Stimulated activated naive CD8-positive, alpha-beta T cell treated with anti-CD3 and anti-CD28 coated beads, Interleukin-15, Interleukin-2, amounts not matched to agents 100 ng/mL and 50 ng/mL, for 24 hours (primary cell): ENCODE measurements around the gene KLHL17.
A peak's percentile ranks its signal among the peaks of the same experiment; 100 is the strongest.

Experiments
- H3K27ac Mint-ChIP-seq: one replicate; pipeline ENCODE4 v1.8.0; 2021; ENCODE audit warnings: mild to moderate bottlenecking, mixed read lengths
- H3K27me3 Mint-ChIP-seq: one replicate; pipeline ENCODE4 v1.8.0; 2021; ENCODE audit warnings: mixed read lengths
- H3K36me3 Mint-ChIP-seq: one replicate; pipeline ENCODE4 v1.8.0; 2021; ENCODE audit warnings: low read depth, mixed read lengths
- H3K4me1 Mint-ChIP-seq: one replicate; pipeline ENCODE4 v1.8.0; 2021; ENCODE audit warnings: low read depth, mixed read lengths
- H3K4me3 Mint-ChIP-seq: one replicate; pipeline ENCODE4 v1.8.0; 2021; ENCODE audit warnings: mild to moderate bottlenecking, mixed read lengths
- H3K9me3 Mint-ChIP-seq: one replicate; pipeline ENCODE4 v1.8.0; 2021; ENCODE audit warnings: mixed read lengths

KLHL17 gene

DNA sequence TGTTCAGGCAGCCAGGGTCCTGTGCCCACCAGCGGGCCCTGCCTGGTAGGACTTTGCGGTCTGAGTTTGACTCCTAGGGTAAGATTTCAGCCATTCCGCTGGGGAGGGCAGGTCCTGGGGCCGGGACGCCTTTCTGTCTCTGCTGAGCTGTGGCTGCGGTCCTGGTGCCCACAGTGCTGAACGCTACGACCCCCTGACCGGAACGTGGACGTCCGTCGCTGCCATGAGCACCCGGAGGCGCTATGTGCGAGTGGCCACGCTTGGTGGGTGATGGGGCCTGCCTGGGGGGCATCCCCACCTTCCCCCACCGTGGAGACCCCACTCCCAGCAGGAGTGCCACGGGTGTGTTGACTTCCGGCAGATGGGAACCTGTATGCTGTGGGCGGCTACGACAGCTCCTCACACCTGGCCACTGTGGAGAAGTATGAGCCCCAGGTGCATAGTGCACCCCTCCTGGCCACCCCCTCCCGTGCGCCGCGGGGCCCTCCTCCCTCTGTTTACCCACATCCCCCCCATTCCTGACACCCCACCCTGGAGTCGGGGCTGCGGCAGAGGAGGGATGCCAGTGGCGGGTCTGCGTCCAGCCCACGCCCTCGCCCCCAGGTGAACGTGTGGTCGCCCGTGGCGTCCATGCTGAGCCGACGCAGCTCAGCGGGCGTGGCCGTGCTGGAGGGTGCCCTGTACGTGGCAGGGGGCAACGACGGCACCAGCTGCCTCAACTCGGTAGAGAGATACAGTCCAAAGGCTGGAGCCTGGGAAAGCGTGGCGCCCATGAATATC lies 3.6 kb downstream of the KLHL17 start:
- Mint-ChIP-seq H3K36me3 (peaks cover 4% of the 10 kb centered on the region), H3K27me3 (peaks cover 4% of the 10 kb centered on the region), H3K27ac (no peak overlapping the region), H3K4me3 (no peak overlapping the region), H3K4me1 (peaks cover 20% of the 10 kb centered on the region), H3K9me3 (no peaks in the 10 kb centered on the region)

DNA sequence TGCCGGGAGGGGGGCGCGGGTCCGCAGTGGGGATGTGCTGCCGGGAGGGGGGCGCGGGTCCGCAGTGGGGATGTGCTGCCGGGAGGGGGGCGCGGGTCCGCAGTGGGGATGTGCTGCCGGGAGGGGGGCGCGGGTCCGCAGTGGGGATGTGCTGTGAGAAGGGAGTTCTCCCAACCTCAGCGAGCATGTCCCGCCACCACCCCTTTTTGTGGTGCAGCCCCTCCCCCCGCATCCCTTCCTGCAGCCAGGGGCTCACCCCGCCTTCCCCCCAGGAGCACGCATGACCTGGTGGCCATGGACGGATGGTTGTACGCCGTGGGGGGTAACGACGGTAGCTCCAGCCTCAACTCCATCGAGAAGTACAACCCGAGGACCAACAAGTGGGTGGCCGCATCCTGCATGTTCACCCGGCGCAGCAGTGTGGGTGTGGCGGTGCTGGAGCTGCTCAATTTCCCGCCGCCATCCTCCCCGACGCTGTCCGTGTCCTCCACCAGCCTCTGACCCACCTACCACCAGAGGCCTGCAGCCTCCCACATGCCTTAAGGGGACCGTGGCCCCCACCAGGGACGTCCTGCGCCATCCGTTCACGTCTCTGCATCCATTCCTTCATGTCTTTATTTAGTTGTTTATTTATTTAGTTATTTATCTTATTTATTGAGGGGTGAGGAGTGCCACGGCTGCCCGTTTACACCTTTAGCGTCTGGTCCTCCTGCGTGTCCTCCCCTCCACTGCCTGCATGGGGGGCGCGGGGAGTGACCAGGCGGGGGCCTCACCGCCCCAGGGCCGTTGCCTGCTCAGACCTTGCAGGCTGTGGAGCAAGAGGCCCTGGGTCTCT lies 4.5 kb downstream of the KLHL17 start:
- Mint-ChIP-seq H3K27me3 (peaks cover 12% of the 10 kb centered on the region), H3K9me3 (no peaks in the 10 kb centered on the region), H3K4me3 (no peak overlapping the region), H3K4me1 (peaks cover 20% of the 10 kb centered on the region), H3K27ac (no peak overlapping the region), H3K36me3 (peaks cover 4% of the 10 kb centered on the region)

DNA sequence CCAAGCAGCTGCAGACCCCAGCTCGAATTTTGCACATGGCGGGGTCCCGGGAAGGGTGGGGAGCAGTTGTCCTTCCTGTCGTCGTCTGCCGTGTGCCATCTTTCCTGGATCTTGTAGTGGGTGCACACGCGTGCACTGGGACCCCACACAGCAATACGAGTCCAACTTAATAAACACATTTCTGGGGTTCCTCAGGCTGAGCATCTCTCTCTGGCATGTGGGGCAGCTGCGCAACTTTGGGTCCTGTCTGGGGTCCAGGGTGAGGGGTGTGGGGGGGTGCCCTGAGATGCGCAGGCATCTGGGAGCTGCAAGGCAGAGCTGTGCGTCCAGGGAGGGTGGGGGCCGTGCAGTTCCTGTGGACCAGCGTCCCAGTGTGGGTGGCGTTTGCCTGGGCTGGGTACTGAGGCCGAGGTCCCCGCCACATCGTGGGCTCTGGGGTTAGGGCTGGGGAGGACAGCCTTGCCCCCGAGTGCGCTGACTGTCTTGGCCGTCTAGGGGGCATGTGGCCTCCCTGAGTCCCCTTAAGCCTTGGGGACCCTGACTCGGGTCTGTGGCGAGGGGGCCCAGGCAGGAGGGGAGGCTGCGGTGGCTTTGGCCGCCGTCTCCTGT lies 5.2 kb downstream of the KLHL17 start:
- no peak overlapping the region for H3K27ac Mint-ChIP-seq
- H3K4me3 Mint-ChIP-seq: peak overlapping the region; percentile 37
- peaks cover 20% of the 10 kb centered on the region for H3K4me1 Mint-ChIP-seq
- H3K36me3 Mint-ChIP-seq: peaks cover 4% of the 10 kb centered on the region
- no peaks in the 10 kb centered on the region for H3K9me3 Mint-ChIP-seq
- H3K27me3 Mint-ChIP-seq: peaks cover 12% of the 10 kb centered on the region

DNA sequence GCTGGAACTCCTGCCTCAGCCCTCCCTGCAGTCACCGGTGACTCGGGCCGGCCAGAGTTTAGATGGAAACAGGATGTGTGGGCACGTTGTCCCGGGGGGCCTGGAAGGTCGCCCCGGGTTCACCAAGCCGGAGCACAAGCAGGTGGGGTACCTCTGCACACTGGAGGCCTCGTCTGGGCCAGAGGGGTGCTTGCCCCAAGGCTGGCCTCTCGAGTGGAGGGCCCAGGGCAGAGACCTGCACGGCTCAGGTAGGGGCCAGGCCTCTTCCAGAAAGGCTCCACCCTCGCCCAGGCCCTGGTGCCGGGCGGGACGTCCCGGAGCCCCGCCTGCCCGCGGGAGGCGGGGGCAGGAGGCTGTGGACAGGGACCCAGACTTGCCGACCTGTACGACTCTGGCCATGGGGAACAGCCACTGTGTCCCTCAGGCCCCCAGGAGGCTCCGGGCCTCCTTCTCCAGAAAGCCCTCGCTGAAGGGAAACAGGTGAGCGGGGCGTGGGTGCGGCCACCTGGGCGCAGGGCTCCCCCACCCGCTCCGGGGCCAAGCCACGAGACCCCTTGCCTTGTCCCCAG lies 5.8 kb downstream of the KLHL17 start, which contains the start of gene PLEKHN1:
PLEKHN1 (plus strand) TSS at position 348 of the 569 bp plus-strand sequence; CDS start at position 398, 50 bp downstream.
- Mint-ChIP-seq H3K9me3 (no peaks in the 10 kb centered on the region), H3K4me3 (peak within 1 kb of the TSS; percentile 81), H3K27ac (peak within 1 kb of the TSS; percentile 67), H3K27me3 (peaks cover 12% of the 10 kb centered on the region), H3K4me1 (peaks cover 20% of the 10 kb centered on the region), H3K36me3 (peaks cover 4% of the 10 kb centered on the region)

DNA sequence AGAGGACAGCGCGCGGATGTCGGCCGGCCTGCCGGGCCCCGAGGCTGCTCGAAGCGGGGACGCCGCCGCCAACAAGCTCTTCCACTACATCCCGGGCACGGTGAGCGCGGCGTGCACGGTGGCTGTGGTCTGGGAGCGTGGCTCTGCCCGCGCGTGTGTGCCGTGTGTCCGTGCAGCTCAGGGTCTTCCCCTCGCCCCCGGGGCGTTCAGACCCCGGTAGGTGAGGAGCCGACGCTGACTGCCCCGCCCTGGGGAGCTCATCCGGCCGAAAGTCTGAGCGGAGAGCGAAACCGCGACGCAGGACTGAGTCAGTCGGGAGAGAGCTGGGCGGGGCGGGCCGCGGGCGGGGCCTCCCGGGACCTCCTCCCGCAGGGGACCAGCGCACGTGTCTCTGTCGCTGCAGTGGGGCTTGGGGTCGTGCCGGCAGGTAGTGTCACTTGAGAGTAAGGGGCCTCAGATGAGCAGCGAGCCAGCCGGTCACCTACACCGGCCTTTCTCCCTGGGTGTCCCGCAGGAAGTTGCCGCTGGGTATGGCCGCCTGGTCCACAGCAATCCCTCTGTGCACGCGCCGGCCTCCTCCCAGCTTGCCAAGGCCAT lies 6.4 kb downstream of the KLHL17 start:
- H3K36me3 Mint-ChIP-seq: peaks cover 4% of the 10 kb centered on the region
- peak overlapping the region; percentile 67 for H3K27ac Mint-ChIP-seq
- peak overlapping the region; percentile 81 for H3K4me3 Mint-ChIP-seq
- peaks cover 17% of the 10 kb centered on the region for H3K4me1 Mint-ChIP-seq
- peaks cover 12% of the 10 kb centered on the region for H3K27me3 Mint-ChIP-seq
- no peaks in the 10 kb centered on the region for H3K9me3 Mint-ChIP-seq

DNA sequence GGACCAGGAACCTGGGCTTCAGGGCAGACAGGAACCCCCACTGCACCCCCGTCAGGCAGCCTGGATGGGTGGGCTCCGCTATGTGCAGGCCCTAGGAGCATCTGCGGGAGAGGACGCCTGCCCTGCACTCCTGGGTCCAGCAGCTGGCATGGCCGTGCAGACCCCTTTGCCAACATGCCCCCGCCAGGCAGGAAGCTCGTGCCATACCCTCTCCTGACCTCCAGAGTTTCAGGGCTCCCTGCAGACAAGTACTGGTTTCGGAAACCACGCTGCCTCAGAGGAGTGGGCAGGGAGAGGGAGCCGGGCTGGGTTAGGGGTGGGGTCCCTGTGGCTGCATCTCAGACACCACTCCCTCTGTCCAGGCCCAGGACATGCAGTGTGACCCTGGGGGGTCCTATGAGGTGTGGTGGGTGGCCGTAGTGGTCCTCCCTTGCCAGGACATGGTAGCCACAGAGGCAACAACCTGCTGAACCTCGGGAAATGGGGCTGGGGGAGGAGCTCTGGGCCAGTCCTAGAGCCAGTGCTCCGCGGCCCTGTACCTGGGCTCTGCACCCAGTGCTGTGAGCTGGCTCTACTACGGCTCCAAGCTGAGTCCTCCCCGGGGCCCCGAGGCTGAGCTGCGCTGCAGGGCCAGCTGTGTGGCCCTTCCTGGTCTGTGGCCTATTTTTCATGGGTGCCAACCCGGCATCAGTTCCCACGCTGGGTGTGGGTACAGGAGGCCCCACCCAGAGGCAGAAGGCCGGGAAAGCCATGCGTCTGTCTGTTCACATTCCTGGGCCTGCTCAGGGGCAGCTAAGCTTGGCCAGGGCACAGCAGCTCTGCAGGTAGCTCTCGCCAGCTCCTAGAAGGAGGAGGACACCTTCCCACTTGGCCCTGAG lies 7.3 kb downstream of the KLHL17 start:
- Mint-ChIP-seq H3K27me3 (peaks cover 12% of the 10 kb centered on the region), H3K9me3 (no peaks in the 10 kb centered on the region), H3K4me3 (no peak overlapping the region), H3K4me1 (peaks cover 17% of the 10 kb centered on the region), H3K36me3 (peaks cover 4% of the 10 kb centered on the region), H3K27ac (no peak overlapping the region)

DNA sequence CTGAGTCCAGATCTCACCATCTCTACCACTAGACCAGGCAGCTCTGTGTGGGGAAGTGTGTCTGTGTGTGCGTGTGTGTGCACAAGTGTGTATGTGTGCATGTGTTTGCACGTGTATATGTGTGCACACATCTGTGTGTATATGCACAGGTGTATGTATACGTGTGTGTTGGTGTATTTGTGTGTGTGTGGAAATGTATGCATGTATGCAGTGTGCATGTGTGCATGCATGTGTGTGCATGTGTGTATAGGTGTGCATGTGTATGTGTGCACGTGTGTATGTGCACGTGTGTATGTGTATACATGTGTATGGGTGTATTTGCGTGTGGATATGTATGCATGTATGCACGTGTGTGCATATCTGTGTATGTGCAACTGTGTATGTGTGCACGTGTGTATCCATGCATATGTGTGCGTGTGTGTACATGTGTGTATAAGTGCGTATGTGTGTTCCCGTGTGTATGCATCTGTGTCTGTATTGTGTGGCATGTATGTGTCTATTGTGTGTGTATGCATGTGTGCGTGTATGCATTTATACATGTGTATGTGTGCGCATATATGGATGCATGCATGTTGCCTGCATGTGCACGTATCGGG lies 9.0 kb downstream of the KLHL17 start:
- H3K27me3 Mint-ChIP-seq: peaks cover 12% of the 10 kb centered on the region
- peaks cover 4% of the 10 kb centered on the region for H3K36me3 Mint-ChIP-seq
- H3K27ac Mint-ChIP-seq: peak overlapping the region; percentile 32
- H3K4me3 Mint-ChIP-seq: no peak overlapping the region
- no peaks in the 10 kb centered on the region for H3K9me3 Mint-ChIP-seq
- peaks cover 17% of the 10 kb centered on the region for H3K4me1 Mint-ChIP-seq

DNA sequence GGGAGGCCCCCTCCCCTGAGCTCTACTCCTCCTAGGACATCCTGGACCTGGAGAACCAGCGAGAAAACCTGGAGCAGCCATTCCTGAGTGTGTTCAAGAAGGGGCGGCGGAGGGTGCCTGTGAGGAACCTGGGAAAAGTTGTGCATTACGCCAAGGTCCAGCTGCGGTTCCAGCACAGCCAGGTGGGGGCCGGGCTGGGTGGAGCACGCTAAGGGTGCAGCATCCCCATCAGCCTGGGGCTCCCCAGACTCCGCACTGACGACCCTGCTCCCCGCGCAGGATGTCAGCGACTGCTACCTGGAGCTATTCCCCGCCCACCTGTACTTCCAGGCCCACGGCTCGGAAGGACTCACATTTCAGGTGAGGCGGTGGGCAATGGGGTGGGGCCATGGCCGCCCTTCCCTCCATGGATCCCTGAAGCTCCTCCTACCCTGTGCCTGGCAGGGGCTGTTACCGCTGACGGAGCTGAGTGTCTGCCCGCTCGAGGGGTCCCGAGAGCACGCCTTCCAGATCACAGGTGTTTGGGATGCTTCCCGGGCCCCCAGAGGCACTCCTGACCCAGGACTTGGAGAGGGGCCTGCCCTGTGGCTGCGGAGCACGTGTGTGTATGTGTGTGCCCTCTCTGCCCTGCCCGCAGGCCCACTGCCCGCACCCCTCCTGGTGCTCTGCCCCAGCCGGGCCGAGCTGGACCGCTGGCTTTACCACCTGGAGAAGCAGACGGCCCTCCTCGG lies 10.0 kb downstream of the KLHL17 start:
- H3K27me3 Mint-ChIP-seq: peaks cover 16% of the 10 kb centered on the region
- no peak overlapping the region for H3K27ac Mint-ChIP-seq
- no peaks in the 10 kb centered on the region for H3K9me3 Mint-ChIP-seq
- no peak overlapping the region for H3K4me3 Mint-ChIP-seq
- H3K4me1 Mint-ChIP-seq: peaks cover 16% of the 10 kb centered on the region
- no peaks in the 10 kb centered on the region for H3K36me3 Mint-ChIP-seq

DNA sequence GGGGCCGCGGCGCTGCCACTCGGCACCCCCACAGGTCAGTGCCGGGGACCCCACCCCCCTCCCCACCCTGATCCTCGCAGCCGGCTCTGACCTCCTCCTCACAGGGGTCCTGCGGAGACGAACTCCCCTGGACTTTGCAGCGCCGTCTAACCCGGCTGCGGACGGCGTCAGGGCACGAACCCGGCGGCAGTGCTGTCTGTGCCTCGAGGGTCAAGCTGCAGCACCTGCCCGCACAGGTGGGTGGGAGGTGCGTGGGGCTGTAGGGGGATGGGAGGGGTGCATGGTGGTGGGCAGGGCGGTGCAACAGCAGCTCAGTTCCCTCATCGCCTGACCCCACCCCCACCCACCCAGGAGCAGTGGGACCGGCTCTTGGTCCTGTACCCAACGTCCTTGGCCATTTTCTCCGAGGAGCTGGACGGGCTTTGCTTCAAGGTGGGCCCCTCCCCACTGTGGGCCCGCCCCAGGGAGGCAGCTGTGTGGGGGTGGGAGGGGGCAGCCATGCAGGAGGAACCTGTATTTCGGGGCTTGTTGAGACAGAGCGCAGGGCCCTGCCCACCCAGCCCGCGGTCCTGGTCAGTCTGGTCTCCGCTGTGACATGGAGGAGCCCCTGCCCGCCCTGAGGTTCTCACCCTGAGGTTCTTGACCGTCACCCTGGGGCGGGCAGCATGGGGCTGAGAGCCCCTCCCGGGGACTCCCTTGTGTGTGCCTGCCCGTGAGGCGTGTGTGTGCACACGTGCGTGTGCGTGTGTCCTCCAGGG lies 10.8 kb downstream of the KLHL17 start:
- Mint-ChIP-seq H3K36me3 (no peaks in the 10 kb centered on the region), H3K27me3 (peaks cover 22% of the 10 kb centered on the region), H3K4me1 (peaks cover 9% of the 10 kb centered on the region), H3K4me3 (no peak overlapping the region), H3K9me3 (no peaks in the 10 kb centered on the region), H3K27ac (no peak overlapping the region)

DNA sequence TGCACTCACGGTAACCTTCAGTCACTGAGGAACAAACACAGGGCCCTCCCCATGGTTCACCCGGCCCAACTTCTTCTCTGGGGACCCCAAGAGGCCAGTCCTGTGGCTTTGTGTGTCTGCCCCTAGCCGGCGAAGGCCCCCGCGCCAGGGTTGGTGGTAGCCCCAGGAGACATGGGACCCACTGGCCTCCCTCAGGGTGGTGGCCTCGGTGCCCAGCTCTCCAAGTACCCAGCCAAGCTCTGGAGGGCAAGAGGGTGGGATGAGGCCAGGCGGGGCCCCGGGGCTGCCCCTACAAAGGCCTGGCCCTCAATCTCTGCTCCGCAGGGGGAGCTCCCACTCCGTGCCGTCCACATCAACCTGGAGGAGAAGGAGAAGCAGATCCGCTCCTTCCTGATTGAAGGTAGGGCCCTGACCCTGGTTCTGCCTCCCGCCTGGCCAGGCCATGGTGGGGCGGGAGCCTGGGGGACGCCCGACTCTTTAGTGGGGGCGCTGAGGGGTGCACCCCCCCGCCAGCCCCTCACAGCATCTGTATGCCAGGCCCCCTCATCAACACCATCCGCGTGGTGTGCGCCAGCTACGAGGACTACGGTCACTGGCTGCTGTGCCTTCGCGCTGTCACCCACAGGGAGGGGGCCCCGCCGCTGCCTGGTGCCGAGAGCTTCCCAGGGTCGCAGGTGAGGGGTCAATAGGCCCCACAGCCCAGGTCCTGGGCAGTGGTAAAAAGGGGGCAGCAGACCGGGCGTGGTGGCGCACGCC lies 11.5 kb downstream of the KLHL17 start:
- Mint-ChIP-seq H3K4me1 (peaks cover 5% of the 10 kb centered on the region), H3K27me3 (peaks cover 22% of the 10 kb centered on the region), H3K27ac (no peak overlapping the region), H3K4me3 (no peak overlapping the region), H3K36me3 (no peaks in the 10 kb centered on the region), H3K9me3 (no peaks in the 10 kb centered on the region)

DNA sequence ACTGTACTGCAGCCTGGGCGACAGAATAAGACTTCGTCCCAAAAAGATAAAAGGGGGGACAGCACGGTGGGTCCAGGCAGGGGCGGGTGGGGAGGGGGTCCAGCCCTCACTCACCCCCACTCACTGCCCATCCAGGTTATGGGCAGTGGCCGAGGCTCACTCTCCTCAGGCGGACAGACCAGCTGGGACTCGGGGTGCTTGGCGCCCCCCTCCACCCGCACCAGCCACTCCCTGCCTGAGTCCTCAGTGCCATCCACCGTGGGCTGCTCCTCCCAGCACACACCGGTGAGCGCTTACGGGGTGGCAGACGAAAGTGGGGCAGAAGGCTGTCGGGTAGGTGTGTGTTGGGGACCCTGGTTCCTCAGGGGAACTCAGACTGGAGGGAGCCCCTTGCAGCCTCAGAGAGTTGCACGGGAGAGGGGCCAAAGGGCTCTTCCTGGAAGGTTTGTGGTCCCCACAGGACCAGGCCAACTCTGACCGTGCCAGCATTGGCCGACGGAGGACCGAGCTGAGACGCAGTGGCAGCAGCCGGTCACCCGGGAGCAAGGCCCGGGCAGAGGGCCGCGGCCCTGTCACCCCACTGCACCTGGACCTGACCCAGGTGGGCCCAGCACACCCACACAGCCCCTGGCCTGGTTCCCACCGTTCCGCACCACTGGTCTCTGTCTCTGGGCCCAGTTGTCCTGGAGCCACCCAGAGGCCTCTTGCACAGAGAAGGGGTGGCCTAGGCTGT lies 12.5 kb downstream of the KLHL17 start:
- no peaks in the 10 kb centered on the region for H3K9me3 Mint-ChIP-seq
- peaks cover 22% of the 10 kb centered on the region for H3K27me3 Mint-ChIP-seq
- no peaks in the 10 kb centered on the region for H3K4me1 Mint-ChIP-seq
- H3K4me3 Mint-ChIP-seq: no peak overlapping the region
- no peaks in the 10 kb centered on the region for H3K36me3 Mint-ChIP-seq
- no peak overlapping the region for H3K27ac Mint-ChIP-seq
